Mucosa of rectum (tissue), 2 donors: ENCODE results near the gene EIF3J.
A peak's percentile ranks its signal among the peaks of the same experiment; 100 is the strongest.
"Not testable (repeated sequence)": the region's sequence is repeated elsewhere in the genome, so short reads cannot be mapped to it uniquely, and the experiment has no call there.

ENCODE experiments used
- H3K27ac ChIP-seq, 2 donors: one replicate each; pipeline ENCODE4 v1.7.0; 2013; ENCODE audit warnings: inconsistent platforms in 2 of 2, low read depth in 2 of 2, low read length in 2 of 2
- H3K27me3 ChIP-seq, 2 donors: one replicate each; pipeline ENCODE4 v1.7.0; 2013; ENCODE audit warnings: low read length in 2 of 2; ENCODE audit not compliant: control insufficient read depth in 2 of 2, insufficient read depth in 2 of 2
- H3K36me3 ChIP-seq, 2 donors: one replicate each; pipeline ENCODE4 v1.7.0; 2013; ENCODE audit warnings: low read length in 2 of 2; ENCODE audit not compliant: control insufficient read depth in 2 of 2, insufficient read depth in 2 of 2
- H3K4me1 ChIP-seq, 2 donors: one replicate each; pipeline ENCODE4 v1.7.0; 2013; ENCODE audit warnings: low read length in 2 of 2, mild to moderate bottlenecking in 1 of 2; ENCODE audit not compliant: control insufficient read depth in 2 of 2, insufficient read depth in 2 of 2
- H3K4me3 ChIP-seq, 2 donors: one replicate each; pipeline ENCODE4 v1.7.0; 2013; ENCODE audit warnings: low read length in 2 of 2
- H3K9ac ChIP-seq, 2 donors: one replicate each; pipeline ENCODE4 v1.7.0; 2013; ENCODE audit warnings: low read length in 2 of 2, low read depth in 1 of 2, mild to moderate bottlenecking in 1 of 2
- H3K9me3 ChIP-seq, 2 donors: one replicate each; pipeline ENCODE4 v1.7.0; 2013; ENCODE audit warnings: low read length in 2 of 2; ENCODE audit not compliant: control insufficient read depth in 2 of 2
- donor health status: healthy.
- donor health status: Normal muscosa, but diverticular disease.

The EIF3J gene

GRCh38 chr15:44525018-44525417, 11.9 kb upstream of the EIF3J start:
- Histone ChIP-seq H3K36me3 (peaks cover 17 to 22% of the 10 kb centered on the region in 2 donors), H3K9ac (no peak overlapping the region), H3K27me3 (no peaks in the 10 kb centered on the region), H3K4me1 (no peaks in the 10 kb centered on the region), H3K9me3 (no peaks in the 10 kb centered on the region), H3K27ac (no peak overlapping the region), H3K4me3 (no peak overlapping the region)

- Histone ChIP-seq H3K4me3 (no peak overlapping the region), H3K4me1 (no peaks in the 10 kb centered on the region), H3K9ac (no peak overlapping the region), H3K27me3 (no peaks in the 10 kb centered on the region), H3K36me3 (peaks cover 12 to 13% of the 10 kb centered on the region in 2 donors), H3K9me3 (no peaks in the 10 kb centered on the region), H3K27ac (no peak overlapping the region)
These were observed 9.7 kb upstream of the EIF3J start for GRCh38 chr15:44527241-44527640.

- Histone ChIP-seq H3K27ac (no peak overlapping the region), H3K4me1 (peaks cover 0 to 2% of the 10 kb centered on the region in 2 donors), H3K36me3 (peaks cover 0 to 3% of the 10 kb centered on the region in 2 donors), H3K9ac (no peak overlapping the region), H3K4me3 (no peak overlapping the region), H3K9me3 (no peaks in the 10 kb centered on the region), H3K27me3 (no peaks in the 10 kb centered on the region)
These were observed 6.9 kb upstream of the EIF3J start for GRCh38 chr15:44529864-44530604.

GRCh38 chr15:44530653-44531052, 6.3 kb upstream of the EIF3J start:
- Histone ChIP-seq H3K9me3 (no peaks in the 10 kb centered on the region), H3K27me3 (no peaks in the 10 kb centered on the region), H3K4me3 (no peak overlapping the region), H3K27ac (no peak overlapping the region), H3K9ac (no peak overlapping the region), H3K36me3 (no peaks in the 10 kb centered on the region), H3K4me1 (peaks cover 0 to 4% of the 10 kb centered on the region in 2 donors)

GRCh38 chr15:44532275-44532674, 4.7 kb upstream of the EIF3J start:
- H3K27ac ChIP-seq, H3K9ac ChIP-seq, H3K9me3 ChIP-seq, H3K4me1 ChIP-seq, H3K27me3 ChIP-seq, H3K36me3 ChIP-seq, H3K4me3 ChIP-seq: not testable (repeated sequence)

- Histone ChIP-seq H3K9me3 (no peaks in the 10 kb centered on the region), H3K9ac (no peak overlapping the region), H3K27ac (no peak overlapping the region), H3K27me3 (no peaks in the 10 kb centered on the region), H3K4me1 (peaks cover 0 to 7% of the 10 kb centered on the region in 2 donors), H3K4me3 (no peak overlapping the region), H3K36me3 (no peaks in the 10 kb centered on the region)
These were observed 4.3 kb upstream of the EIF3J start for GRCh38 chr15:44532689-44533088.

- H3K36me3 ChIP-seq = peaks cover 0 to 4% of the 10 kb centered on the region in 2 donors
- no peak overlapping the region for H3K9ac ChIP-seq
- H3K27ac ChIP-seq = no peak overlapping the region
- no peak overlapping the region for H3K4me3 ChIP-seq
- no peaks in the 10 kb centered on the region for H3K27me3 ChIP-seq
- peaks cover 8 to 11% of the 10 kb centered on the region in 2 donors for H3K4me1 ChIP-seq
- no peaks in the 10 kb centered on the region for H3K9me3 ChIP-seq
These were observed 1.9 kb upstream of the EIF3J start for GRCh38 chr15:44535092-44535491.

GRCh38 chr15:44535523-44536301, 1.2 kb upstream of the EIF3J start:
- H3K9ac ChIP-seq = peak overlapping the region; percentile 94
- peaks cover 0 to 5% of the 10 kb centered on the region in 2 donors for H3K36me3 ChIP-seq
- H3K9me3 ChIP-seq = no peaks in the 10 kb centered on the region
- peak overlapping the region; percentile 97 to 98 for H3K27ac ChIP-seq
- H3K4me1 ChIP-seq = peaks cover 8 to 11% of the 10 kb centered on the region in 2 donors
- H3K4me3 ChIP-seq = peak overlapping the region; percentile 86 to 96
- no peaks in the 10 kb centered on the region for H3K27me3 ChIP-seq

GRCh38 chr15:44536302-44536961, 515 bp upstream of the EIF3J start:
- Histone ChIP-seq H3K4me3 (peak overlapping the region; percentile 86 to 96), H3K9ac (peak overlapping the region; percentile 94), H3K4me1 (peaks cover 8 to 11% of the 10 kb centered on the region in 2 donors), H3K27ac (peak overlapping the region; percentile 97 to 98), H3K36me3 (peaks cover 0 to 5% of the 10 kb centered on the region in 2 donors), H3K9me3 (no peaks in the 10 kb centered on the region), H3K27me3 (no peaks in the 10 kb centered on the region)

- Histone ChIP-seq H3K27ac (peak overlapping the region; percentile 82 to 95), H3K9ac (peak overlapping the region; percentile 80 to 89), H3K36me3 (peaks cover 0 to 5% of the 10 kb centered on the region in 2 donors), H3K27me3 (no peaks in the 10 kb centered on the region), H3K4me1 (peaks cover 11 to 13% of the 10 kb centered on the region in 2 donors), H3K9me3 (no peaks in the 10 kb centered on the region), H3K4me3 (peak overlapping the region; percentile 89)
These were observed 841 bp downstream of the EIF3J start for GRCh38 chr15:44537735-44538240.
